GM12891 (cell line): ENCODE measurements around the gene NUP85.

Experiments
- DNase-seq: peaks from one replicate; pipeline ENCODE4 v3.0.0; 2011; ENCODE audit warnings: low spot score; ENCODE audit not compliant: insufficient read length
- FAIRE-seq: peaks from 2 replicates; lab custom pipeline; 2011; peaks lifted over from hg19 to GRCh38; lab: Jason Lieb, UNC
- PAX5 ChIP-seq: IDR thresholded peaks from 2 replicates; pipeline ENCODE4 v1.6.1; 2011; ENCODE audit warnings: low read length, moderate library complexity, mild to moderate bottlenecking; ENCODE audit not compliant: insufficient read depth, severe bottlenecking
- POLR2A ChIP-seq: IDR thresholded peaks from 2 replicates; pipeline ENCODE4 v1.6.1; 2011; ENCODE audit warnings: low read depth, low read length, control low read depth
- POLR2AphosphoS5 ChIP-seq: IDR thresholded peaks from 2 replicates; pipeline ENCODE4 v1.6.1; 2011; ENCODE audit warnings: low read depth, low read length, control low read depth
- POU2F2 ChIP-seq: IDR thresholded peaks from 2 replicates; pipeline ENCODE4 v1.6.1; 2011; ENCODE audit warnings: low read depth, mild to moderate bottlenecking, control low read depth, low read length, moderate library complexity
- SPI1 ChIP-seq: IDR thresholded peaks from 2 replicates; pipeline ENCODE4 v1.6.1; 2011; ENCODE audit warnings: low read depth, low read length, control low read depth
- TAF1 ChIP-seq: IDR thresholded peaks from 2 replicates; pipeline ENCODE4 v1.6.1; 2011; ENCODE audit warnings: low read depth, low read length, control low read depth

The NUP85 gene

DNA sequence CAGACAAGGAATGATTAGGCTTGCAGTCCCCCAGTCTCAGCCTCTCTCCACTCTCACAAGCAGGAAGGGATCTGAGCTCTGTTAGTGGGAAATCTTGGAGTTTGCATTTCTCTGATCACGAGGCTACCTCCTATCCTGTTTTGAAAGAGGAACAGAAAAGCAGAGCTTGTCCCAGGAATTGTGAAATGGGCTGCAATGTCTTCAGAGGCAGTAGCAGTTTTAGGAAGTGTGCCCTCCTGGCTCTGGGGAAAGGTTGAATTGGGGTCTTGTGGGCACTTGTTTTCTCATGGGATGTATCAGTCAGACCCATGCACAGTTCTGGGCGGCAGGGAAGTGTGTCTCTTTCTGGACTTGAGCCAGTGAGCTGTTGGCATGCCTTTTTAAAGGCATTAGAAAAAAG, 22.8 kb downstream of the NUP85 start:
- DNase-seq, result no peak
- no peak for FAIRE-seq
- TF ChIP-seq POLR2AphosphoS5 (no peak), TAF1 (no peak), POU2F2 (no peak), POLR2A (no peak), SPI1 (no peak), PAX5 (no peak)

DNA sequence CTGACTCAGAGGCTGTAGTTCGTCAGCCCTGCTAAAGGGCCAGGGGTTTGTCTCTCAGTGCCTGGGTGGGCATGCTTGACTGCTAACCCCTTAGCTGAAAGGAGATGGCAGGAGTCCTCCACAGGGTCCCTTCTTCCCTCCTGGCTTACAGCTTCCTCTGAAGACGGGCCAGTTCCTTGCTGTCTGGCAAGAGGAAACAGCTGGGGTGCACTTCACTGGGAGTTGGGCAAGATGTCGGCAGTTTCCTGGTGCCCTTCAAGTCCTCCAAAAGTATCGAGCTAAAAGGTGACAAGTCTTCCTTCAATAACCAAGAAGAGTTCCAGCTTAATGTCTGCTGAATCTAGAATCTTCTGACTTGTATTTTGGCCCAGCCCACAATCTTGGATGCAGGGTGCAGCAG, 23.4 kb downstream of the NUP85 start:
- FAIRE-seq (no peak), DNase-seq (no peak)
- TF ChIP-seq POLR2AphosphoS5 (no peak), POU2F2 (no peak), PAX5 (no peak), TAF1 (no peak), SPI1 (no peak), POLR2A (no peak)

DNA sequence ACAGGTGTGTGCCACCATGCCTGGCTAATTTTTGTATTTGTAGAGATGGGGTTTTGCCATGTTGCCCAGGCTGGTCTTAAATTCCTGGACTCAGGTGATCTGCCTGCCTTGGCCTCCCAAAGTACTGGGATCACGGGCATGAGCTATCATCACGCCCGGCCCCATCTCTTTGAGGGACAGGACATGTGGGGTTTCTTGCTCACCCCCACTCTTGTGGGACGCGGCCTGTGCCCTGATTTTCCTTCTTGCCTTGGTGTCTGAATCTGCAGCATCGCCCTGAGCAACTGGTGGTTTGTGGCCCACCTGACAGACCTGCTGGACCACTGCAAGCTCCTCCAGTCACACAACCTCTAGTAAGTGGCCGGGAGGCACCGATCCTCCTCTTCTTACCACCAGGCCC, 25.6 kb downstream of the NUP85 start:
- DNase-seq (no peak), FAIRE-seq (no peak)
- TF ChIP-seq SPI1, result no peak
- no peak for TF ChIP-seq POU2F2
- no peak for TF ChIP-seq POLR2A
- TF ChIP-seq TAF1, result no peak
- no peak for TF ChIP-seq POLR2AphosphoS5
- no peak for TF ChIP-seq PAX5

DNA sequence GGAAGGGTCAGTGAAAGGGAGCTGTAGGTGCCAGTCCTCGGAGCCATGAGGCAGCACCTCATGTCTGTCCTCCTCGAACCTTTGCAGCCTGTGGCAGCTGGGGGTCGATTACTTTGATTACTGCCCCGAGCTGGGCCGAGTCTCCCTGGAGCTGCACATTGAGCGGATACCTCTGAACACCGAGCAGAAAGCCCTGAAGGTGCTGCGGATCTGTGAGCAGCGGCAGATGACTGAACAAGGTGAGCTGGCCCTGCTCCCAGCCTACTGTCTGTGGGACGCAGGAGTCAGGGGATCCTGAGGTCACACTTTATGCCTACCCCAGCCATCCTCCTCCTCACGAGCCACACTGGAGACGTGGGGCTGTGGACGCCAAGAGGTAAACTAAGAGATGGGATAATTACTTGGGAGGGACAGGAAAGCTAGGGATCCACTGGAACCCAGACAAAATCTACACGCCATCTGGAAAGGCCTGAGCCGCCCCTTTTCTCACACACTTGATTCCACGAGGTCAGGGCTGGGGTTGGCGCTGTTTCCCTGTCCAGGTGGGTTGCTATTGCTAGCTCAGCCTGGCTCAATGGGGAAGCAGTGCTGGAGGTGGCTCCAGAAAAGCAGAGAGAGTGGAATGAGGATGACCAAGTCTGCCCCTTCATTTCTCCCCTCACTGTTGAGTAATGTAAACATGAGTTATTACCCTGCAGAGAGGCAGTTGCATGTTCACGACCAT, 26.4 kb downstream of the NUP85 start:
- TF ChIP-seq TAF1, result no peak
- TF ChIP-seq POLR2AphosphoS5, result no peak
- no peak for TF ChIP-seq POLR2A
- no peak for TF ChIP-seq SPI1
- no peak for TF ChIP-seq POU2F2
- no peak for TF ChIP-seq PAX5
- no peak for DNase-seq
- FAIRE-seq, result no peak

DNA sequence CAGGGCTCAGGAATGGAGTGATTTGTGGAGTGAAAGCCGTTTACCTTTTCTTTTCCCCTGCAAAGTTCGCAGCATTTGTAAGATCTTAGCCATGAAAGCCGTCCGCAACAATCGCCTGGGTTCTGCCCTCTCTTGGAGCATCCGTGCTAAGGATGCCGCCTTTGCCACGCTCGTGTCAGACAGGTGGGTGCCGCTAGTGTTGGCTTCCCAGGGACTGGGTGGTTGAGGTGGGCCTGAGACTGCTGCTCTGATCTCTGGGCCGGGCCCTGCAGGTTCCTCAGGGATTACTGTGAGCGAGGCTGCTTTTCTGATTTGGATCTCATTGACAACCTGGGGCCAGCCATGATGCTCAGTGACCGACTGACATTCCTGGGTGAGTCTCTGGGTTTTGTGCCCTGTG, 27.3 kb downstream of the NUP85 start:
- FAIRE-seq (no peak), DNase-seq (no peak)
- no peak for TF ChIP-seq SPI1
- TF ChIP-seq POU2F2, result no peak
- no peak for TF ChIP-seq TAF1
- TF ChIP-seq POLR2A, result no peak

DNA sequence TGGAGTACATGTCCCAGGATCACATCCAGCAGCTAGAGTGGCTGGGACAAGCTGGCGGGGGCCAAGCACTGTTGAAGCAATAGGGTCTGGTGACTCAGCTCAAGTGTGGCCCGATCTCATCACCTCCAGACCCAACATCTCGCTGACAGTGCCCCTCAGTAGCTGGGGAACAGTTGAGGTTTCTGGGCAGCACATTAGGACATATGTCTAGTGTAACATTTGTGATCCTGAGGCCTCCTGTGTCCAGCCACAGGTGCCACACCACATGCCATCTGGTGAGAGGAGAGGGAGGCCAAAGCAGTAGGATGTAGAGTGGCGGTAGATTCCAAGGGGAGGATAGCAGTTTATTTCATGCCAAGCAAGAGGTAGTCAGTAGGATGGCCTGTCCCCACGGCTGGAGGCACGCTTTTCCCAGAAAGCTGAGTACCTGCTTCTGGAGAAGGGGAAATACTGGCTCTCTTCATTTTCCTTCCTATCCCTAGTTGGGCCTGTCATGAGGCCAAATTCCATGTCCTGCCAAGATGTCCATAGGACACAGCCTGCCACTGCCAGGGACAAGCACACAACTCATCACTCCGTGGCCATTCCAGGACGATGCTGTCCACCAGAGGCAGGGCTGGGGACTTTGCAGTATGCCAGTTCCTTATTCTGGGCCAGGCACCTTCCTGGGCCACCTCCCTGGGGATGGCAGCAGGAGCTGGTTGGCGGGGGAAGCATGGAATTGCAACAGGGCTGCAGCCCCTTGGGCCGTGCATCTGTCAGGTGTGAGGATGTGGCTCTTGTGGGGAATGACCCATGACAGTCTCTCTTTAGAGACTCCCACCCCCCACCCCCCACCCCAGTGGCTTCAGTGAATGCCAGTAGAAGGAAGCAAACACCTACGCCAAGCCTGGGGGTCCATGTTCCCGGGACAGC, 31.9 kb downstream of the NUP85 start:
- FAIRE-seq (no peak), DNase-seq (no peak)
- peak; percentile 35; the same call in 1 of the 2 replicates for TF ChIP-seq POLR2AphosphoS5
- TF ChIP-seq POLR2A, result no peak
- TF ChIP-seq SPI1, result peak; percentile 9; the same call in 1 of the 2 replicates
- no peak for TF ChIP-seq TAF1
- no peak for TF ChIP-seq PAX5
- no peak for TF ChIP-seq POU2F2

DNA sequence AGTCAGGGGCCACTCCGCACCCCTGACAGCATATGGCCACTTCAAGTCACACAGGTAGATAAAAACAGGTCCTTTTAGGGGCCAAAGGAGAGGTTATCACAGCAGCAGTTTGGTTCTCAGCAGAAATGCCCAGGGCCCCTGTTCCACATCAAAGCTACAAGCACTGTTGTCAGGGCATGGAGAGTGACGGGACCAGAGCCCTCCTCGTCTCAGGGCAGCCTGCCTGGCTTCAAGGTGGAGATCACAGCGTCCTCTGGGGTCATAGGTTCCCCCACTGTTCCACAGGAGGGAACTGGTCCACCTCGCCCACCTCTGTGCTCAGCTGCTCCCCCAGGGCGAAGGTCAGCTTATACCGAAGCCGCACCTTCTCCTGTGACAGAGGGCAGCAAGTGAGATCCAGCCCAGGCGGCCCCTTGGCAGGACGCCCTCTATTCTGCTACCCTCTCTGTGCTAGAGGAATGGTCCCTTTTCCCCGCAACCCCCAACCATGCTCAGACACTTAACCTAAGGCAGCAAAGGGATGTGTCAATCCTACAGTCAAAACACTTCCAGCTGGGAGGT, 32.6 kb downstream of the NUP85 start:
- TF ChIP-seq POLR2AphosphoS5 (no peak), POLR2A (peak; percentile 51; the same call in 1 of the 2 replicates)
- FAIRE-seq, result no peak
- no peak for DNase-seq

DNA sequence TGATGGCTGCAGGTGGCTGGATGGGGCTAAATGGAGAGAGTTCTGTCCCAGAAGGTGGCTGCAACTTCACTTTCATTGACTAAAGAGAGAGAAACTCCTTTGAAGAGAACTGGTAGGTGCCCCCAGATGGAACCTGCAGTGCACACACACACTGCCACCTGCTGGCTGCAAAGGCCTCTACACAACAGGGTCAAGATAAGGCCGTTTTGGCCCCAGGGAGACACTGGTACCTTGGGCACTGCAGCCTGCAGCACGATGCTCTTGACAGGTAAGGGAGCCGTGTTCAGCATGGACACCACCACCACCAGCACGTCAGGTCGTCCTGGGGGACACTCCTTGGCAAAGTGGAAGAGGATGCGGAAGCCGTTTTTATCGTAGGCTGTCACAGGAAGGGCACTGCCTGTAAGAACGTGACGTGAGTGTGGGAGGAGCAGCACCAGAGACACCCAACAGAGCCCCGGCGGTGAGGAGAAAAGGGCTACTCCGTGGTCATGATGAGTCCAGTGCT, 33.3 kb downstream of the NUP85 start:
- peak; percentile 81 for DNase-seq
- peak; percentile 29; the same call in 1 of the 2 replicates for TF ChIP-seq POLR2AphosphoS5
- TF ChIP-seq POU2F2, result no peak; the same call in 1 of the 2 replicates
- FAIRE-seq, result peak; percentile 87

DNA sequence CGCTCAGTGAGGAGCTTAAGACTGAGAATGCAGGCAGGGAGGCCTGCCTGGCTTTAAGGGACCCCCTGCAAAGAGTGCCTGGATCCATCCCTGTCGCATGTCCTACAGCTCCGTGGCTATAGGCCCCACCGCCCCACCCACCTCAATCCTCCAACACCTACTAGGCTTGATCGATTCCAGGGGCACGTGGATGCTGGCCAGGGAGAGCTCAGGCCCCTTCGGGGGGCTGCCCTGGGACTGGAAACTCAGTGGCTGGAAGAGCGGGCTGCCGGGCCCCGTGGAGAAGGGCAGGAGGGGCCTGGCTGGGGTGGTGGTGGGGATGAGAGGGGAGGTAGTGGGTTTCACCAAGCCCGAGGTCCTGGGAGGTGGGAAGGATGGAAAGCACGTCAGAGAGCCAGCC, 33.7 kb downstream of the NUP85 start:
- FAIRE-seq (no peak), DNase-seq (no peak)
- no peak for TF ChIP-seq PAX5
- peak; percentile 53; the same call in 1 of the 2 replicates for TF ChIP-seq POLR2AphosphoS5
- TF ChIP-seq POU2F2, result no peak
- TF ChIP-seq POLR2A, result 0 out of 2 replicates have a peak, but pooled peaks have one; percentile 6
- no peak for TF ChIP-seq TAF1
- no peak for TF ChIP-seq SPI1
